Measurements from ENCODE around the gene TUBA3E. TPM values are rescaled to one million over a fixed set of nuclear protein-coding genes. Genes with fewer than 3 reads are reported as not detected.
"Not testable (repeated sequence)": the region's sequence is repeated elsewhere in the genome, so short reads cannot be mapped to it uniquely, and the experiment has no call there.

Gene TUBA3E
- polyA plus RNA-seq, 1 donor (not counting 4 experiments of a cell fraction or from before 2014, with no cell fraction given) = not detected

DNA sequence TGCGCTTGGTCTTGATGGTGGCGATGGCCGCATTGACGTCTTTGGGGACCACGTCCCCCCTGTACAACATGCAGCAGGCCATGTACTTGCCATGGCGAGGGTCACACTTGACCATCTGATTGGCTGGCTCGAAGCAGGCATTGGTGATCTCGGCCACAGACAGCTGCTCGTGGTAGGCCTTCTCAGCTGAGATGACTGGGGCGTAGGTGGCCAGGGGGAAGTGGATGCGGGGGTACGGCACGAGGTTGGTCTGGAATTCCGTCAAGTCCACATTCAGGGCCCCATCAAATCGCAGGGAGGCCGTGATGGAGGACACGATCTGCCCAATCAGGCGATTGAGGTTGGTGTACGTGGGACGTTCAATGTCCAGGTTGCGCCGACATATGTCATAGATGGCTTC is 4.4 kb downstream of the TUBA3E start:
- H3K79me2 ChIP-seq (ENCODE audit: control insufficient read depth, insufficient read depth, low read length); H3K36me3 ChIP-seq (ENCODE audit: control insufficient read depth in 2 of 2, extremely low read depth in 1 of 2, insufficient read depth in 2 of 2, low read length in 2 of 2); H3K27ac ChIP-seq (ENCODE audit: control insufficient read depth, insufficient read depth, low read length); H4K20me1 ChIP-seq (ENCODE audit: control insufficient read depth, extremely low read depth, insufficient read depth, low read length); H3K4me2 ChIP-seq (ENCODE audit: control insufficient read depth, extremely low read depth, insufficient read depth, low read depth, low read length); DNase-seq (ENCODE audit: low read depth, low spot score); H3K9me1 ChIP-seq (ENCODE audit: control insufficient read depth, extremely low read depth, insufficient read depth, low read length); H2AFZ ChIP-seq (ENCODE audit: control insufficient read depth, low read length); H3K9ac ChIP-seq (ENCODE audit: control insufficient read depth, extremely low read depth, insufficient read depth, low read length); H3K4me1 ChIP-seq (ENCODE audit: control insufficient read depth, extremely low read depth, insufficient read depth, low read length); H3K27me3 ChIP-seq (ENCODE audit: control insufficient read depth, extremely low read depth, insufficient read depth, low read length); H3K9me3 ChIP-seq (ENCODE audit: control insufficient read depth, low read depth, low read length); dilution Hi-C loops (cut with MboI; ENCODE audit: extremely low pct_ligation_motif_present, low sequenced_read_pairs); FAIRE-seq; H3K4me3 ChIP-seq (ENCODE audit: control insufficient read depth in 2 of 3, extremely low read depth in 1 of 3, insufficient read depth in 2 of 3, low read depth in 1 of 3, low read length in 3 of 3): not testable (repeated sequence)

DNA sequence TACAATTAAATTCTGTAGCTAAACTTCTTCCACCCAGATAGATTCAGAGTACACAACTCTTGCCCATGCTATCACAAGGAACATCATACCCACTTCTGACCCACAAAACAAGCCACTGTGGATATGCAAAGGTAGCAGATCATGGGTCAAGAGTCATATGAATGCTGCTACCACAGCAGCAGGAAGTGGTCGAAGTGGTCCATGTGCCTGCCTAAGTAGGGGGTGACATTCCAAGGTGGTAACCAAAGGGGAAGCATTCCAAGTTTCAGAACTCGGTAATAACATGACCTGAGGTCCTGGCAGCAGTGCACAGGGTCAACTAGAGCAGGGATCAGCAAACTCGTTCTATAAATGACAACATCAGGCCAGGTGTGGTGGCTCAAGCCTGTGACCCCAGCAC is 5.8 kb downstream of the TUBA3E start:
- H3K36me3 ChIP-seq (ENCODE audit: control insufficient read depth in 2 of 2, extremely low read depth in 1 of 2, insufficient read depth in 2 of 2, low read length in 2 of 2); H3K79me2 ChIP-seq (ENCODE audit: control insufficient read depth, insufficient read depth, low read length); H4K20me1 ChIP-seq (ENCODE audit: control insufficient read depth, extremely low read depth, insufficient read depth, low read length); dilution Hi-C loops (cut with MboI; ENCODE audit: extremely low pct_ligation_motif_present, low sequenced_read_pairs); H3K4me3 ChIP-seq (ENCODE audit: control insufficient read depth in 2 of 3, extremely low read depth in 1 of 3, insufficient read depth in 2 of 3, low read depth in 1 of 3, low read length in 3 of 3); FAIRE-seq; H2AFZ ChIP-seq (ENCODE audit: control insufficient read depth, low read length); H3K9me1 ChIP-seq (ENCODE audit: control insufficient read depth, extremely low read depth, insufficient read depth, low read length); H3K27ac ChIP-seq (ENCODE audit: control insufficient read depth, insufficient read depth, low read length); H3K4me1 ChIP-seq (ENCODE audit: control insufficient read depth, extremely low read depth, insufficient read depth, low read length); H3K4me2 ChIP-seq (ENCODE audit: control insufficient read depth, extremely low read depth, insufficient read depth, low read depth, low read length); DNase-seq (ENCODE audit: low read depth, low spot score); H3K9ac ChIP-seq (ENCODE audit: control insufficient read depth, extremely low read depth, insufficient read depth, low read length); H3K27me3 ChIP-seq (ENCODE audit: control insufficient read depth, extremely low read depth, insufficient read depth, low read length); H3K9me3 ChIP-seq (ENCODE audit: control insufficient read depth, low read depth, low read length): not testable (repeated sequence)

DNA sequence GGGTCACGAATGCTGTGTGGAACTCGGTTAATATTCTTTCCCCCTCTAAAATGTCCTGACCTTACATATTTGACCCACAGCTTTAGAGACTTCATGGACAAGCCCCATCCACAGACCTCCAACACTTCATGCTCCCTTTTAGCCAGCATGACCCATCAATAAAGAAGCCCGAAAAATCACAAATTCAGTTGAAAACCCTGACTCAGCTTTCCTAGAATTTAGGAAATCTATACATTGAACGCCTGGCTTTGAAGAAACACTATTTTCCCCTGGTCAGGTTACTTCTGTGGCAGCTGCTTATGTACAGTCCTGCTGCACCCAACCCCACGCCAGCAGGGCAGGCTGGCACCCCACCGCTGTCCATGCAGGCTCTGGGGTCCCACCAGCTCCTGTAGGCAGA is 6.9 kb downstream of the TUBA3E start:
- H3K79me2 ChIP-seq (ENCODE audit: control insufficient read depth, insufficient read depth, low read length); H3K9ac ChIP-seq (ENCODE audit: control insufficient read depth, extremely low read depth, insufficient read depth, low read length); H3K27ac ChIP-seq (ENCODE audit: control insufficient read depth, insufficient read depth, low read length); H3K27me3 ChIP-seq (ENCODE audit: control insufficient read depth, extremely low read depth, insufficient read depth, low read length); H3K36me3 ChIP-seq (ENCODE audit: control insufficient read depth in 2 of 2, extremely low read depth in 1 of 2, insufficient read depth in 2 of 2, low read length in 2 of 2); H3K9me3 ChIP-seq (ENCODE audit: control insufficient read depth, low read depth, low read length); H4K20me1 ChIP-seq (ENCODE audit: control insufficient read depth, extremely low read depth, insufficient read depth, low read length); H2AFZ ChIP-seq (ENCODE audit: control insufficient read depth, low read length); FAIRE-seq; H3K4me1 ChIP-seq (ENCODE audit: control insufficient read depth, extremely low read depth, insufficient read depth, low read length); H3K9me1 ChIP-seq (ENCODE audit: control insufficient read depth, extremely low read depth, insufficient read depth, low read length); dilution Hi-C loops (cut with MboI; ENCODE audit: extremely low pct_ligation_motif_present, low sequenced_read_pairs); H3K4me2 ChIP-seq (ENCODE audit: control insufficient read depth, extremely low read depth, insufficient read depth, low read depth, low read length); DNase-seq (ENCODE audit: low read depth, low spot score); H3K4me3 ChIP-seq (ENCODE audit: control insufficient read depth in 2 of 3, extremely low read depth in 1 of 3, insufficient read depth in 2 of 3, low read depth in 1 of 3, low read length in 3 of 3): not testable (repeated sequence)

Measured in keratinocyte (primary cell).